Spleen (tissue), 11 donors: ENCODE measurements around the gene ADH7. TPM values are rescaled to one million over a fixed set of nuclear protein-coding genes. Genes with fewer than 3 reads are reported as not detected.

Source experiments
- DNase-seq: peaks from one replicate; pipeline ENCODE4 v3.0.0-alpha.2; 2020
- H3K27ac ChIP-seq, 8 donors: fragments of 200-600 bp; sonication (generic) in 7 of 8; 1 replicate in 4 of 8; 2 replicates in 4 of 8; pipeline versions ENCODE4 v1.5.0 to v1.8.0; 2016 to 2021; ENCODE audit warnings: inconsistent platforms in 4 of 8, mild to moderate bottlenecking in 4 of 8, moderate library complexity in 1 of 8
- H3K27me3 ChIP-seq, 7 donors: fragments of 200-600 bp; sonication (generic) in 6 of 7; replicated peaks in 1 of 7; 1 replicate in 4 of 7; 2 replicates in 3 of 7; pipeline versions ENCODE4 v1.5.0 to v1.8.0; 2016 to 2021; ENCODE audit warnings: inconsistent platforms in 3 of 7, mild to moderate bottlenecking in 1 of 7
- H3K36me3 ChIP-seq, 6 donors: fragments of 200-600 bp; sonication (generic) in 5 of 6; 1 replicate in 4 of 6; 2 replicates in 2 of 6; pipeline versions ENCODE4 v1.5.0 to v1.8.0; 2016 to 2021; ENCODE audit warnings: inconsistent platforms in 2 of 6
- H3K4me1 ChIP-seq, 6 donors: fragments of 200-600 bp; sonication (generic) in 5 of 6; 1 replicate in 3 of 6; 2 replicates in 3 of 6; pipeline versions ENCODE4 v1.5.0 to v1.8.0; 2016 to 2021; ENCODE audit warnings: inconsistent platforms in 3 of 6
- H3K4me3 ChIP-seq, 8 donors: fragments of 200-600 bp; sonication (generic) in 7 of 8; 1 replicate in 4 of 8; 2 replicates in 4 of 8; pipeline versions ENCODE4 v1.5.0 to v1.8.0; 2016 to 2021; ENCODE audit warnings: inconsistent platforms in 4 of 8, mild to moderate bottlenecking in 4 of 8, moderate library complexity in 2 of 8
- H3K9me3 ChIP-seq, 8 donors: fragments of 200-600 bp; sonication (generic) in 7 of 8; 1 replicate in 4 of 8; 2 replicates in 4 of 8; pipeline versions ENCODE4 v1.5.0 to v1.8.0; 2016 to 2021; ENCODE audit warnings: inconsistent platforms in 4 of 8
- CTCF ChIP-seq, 11 experiments: fragments of 200-600 bp in 7 of 11; fragments of 450-650 bp in 4 of 11; sonication (generic) in 4 of 11; IDR thresholded peaks in 8 of 11; conservative IDR thresholded peaks in 3 of 11; 1 replicate in 7 of 11; 2 replicates in 4 of 11; pipeline versions ENCODE4 v1.4.0 to v1.8.0; 2016 to 2021; ENCODE audit warnings: antibody characterized with exemption in 11 of 11, inconsistent platforms in 4 of 11, mild to moderate bottlenecking in 1 of 11
- POLR2A ChIP-seq, 3 donors: fragments of 450-650 bp; IDR thresholded peaks; one replicate each; pipeline ENCODE4 v1.5.1; 2017; ENCODE audit warnings: antibody characterized with exemption in 3 of 3, mild to moderate bottlenecking in 1 of 3
- POLR2AphosphoS5 ChIP-seq, 3 donors: sonication (generic); formaldehyde crosslinking; IDR thresholded peaks; one replicate each; pipeline ENCODE4 v1.5.1; 2017; ENCODE audit warnings: antibody characterized with exemption in 3 of 3
- WGBS, 5 donors: extraction: QIAGEN DNeasy Blood & Tissue Kit in 3 of 5; methylation state at CpG; one replicate each; pipeline versions ENCODE4 v1.1.5 to v1.1.7; 2013 to 2018; 5-methylcytosine and 5-hydroxymethylcytosine counted together
- intact Hi-C: fragments of 100-400 bp; cut with DNase I; formaldehyde crosslinking; loops from one replicate; pipeline ENCODE4 v1.15.0; 2023; ENCODE audit warnings: low total_unique reads
- polyA plus RNA-seq, 3 donors: library from polyadenylated mRNA; stranded (reverse); fragments of 200-250 nt; gene quantifications; one replicate each; pipeline ENCODE4 v1.2.1, GENCODE V29; 2013
- total RNA-seq, 7 donors: library from RNA; depleted of rRNA in 3 of 7; stranded (reverse); fragments of >200 nt in 3 of 7; fragmentation: NEBNext Ultra II Directional in 4 of 7; extraction: Animal tissue kit (Norgen Biotek cat#: 25700) in 4 of 7; gene quantifications; one replicate each; pipeline versions ENCODE4 v1.1.0 to v1.2.1, GENCODE V29; 2016 to 2021
- donor health status: healthy with polysubstance abuse.
- donor health status: DM: no; HTN: no; CAD: no; lungs with moderate emphysema.
- donor health status: DM: no; HTN: no; CAD: no.
- donor health status: Bipolar disorder and iron deficiency.
- donor health status: healthy.
- donor health status: DM: no; HTN: no; CAD: no.
- donor health status: DM: yes; HTN: yes; CAD: no.

The ADH7 gene
- total and polyA plus RNA-seq, 10 donors: 0.02 to 0.06 TPM; not detected in 8

- 47 to 51% (median 47%) methylated on average over 4 of the region's 4 CpGs for WGBS, 5 donors
- Histone ChIP-seq H3K4me3 (no peak overlapping the region), H3K36me3 (no peaks in the 10 kb centered on the region), H3K4me1 (peaks cover 0 to 19% (median 0%) of the 10 kb centered on the region in 6 donors), H3K27ac (peak overlapping the region in 6 of 8 donors; percentile 25 to 55 (median 40)), H3K27me3 (no peaks in the 10 kb centered on the region), H3K9me3 (no peaks in the 10 kb centered on the region)
- TF ChIP-seq POLR2AphosphoS5 (IDR thresholded peaks at IDR 0.05) (no peak), POLR2A (IDR thresholded peaks at IDR 0.05) (no peak), CTCF (IDR thresholded peaks at IDR 0.05 in 8 of 11, conservative IDR thresholded peaks at IDR 0.05 in 3 of 11) (no peak)
- no peak for DNase-seq
- intact Hi-C loops: loop anchor here (5.0 kb wide), 2 partner anchors 287 to 937 kb away; no protein-coding TSS in a partner anchor
These were observed 30.4 kb downstream of the ADH7 start for GRCh38 chr4:99404595-99405287.

GRCh38 chr4:99403380-99404184 lies 31.6 kb downstream of the ADH7 start:
- intact Hi-C loops: no loop called here
- peaks cover 0 to 19% (median 0%) of the 10 kb centered on the region in 6 donors for H3K4me1 ChIP-seq

GRCh38 chr4:99402765-99403164 lies 32.4 kb downstream of the ADH7 start:
- peaks cover 0 to 8% (median 0%) of the 10 kb centered on the region in 8 donors for H3K9me3 ChIP-seq
- no peaks in the 10 kb centered on the region for H3K36me3 ChIP-seq
- intact Hi-C loops: no loop called here
- no peak overlapping the region for H3K27ac ChIP-seq
- H3K4me3 ChIP-seq: no peak overlapping the region
- DNase-seq: no peak
- 84 to 96% (median 89%) methylated on average over 3 of the region's 3 CpGs for WGBS, 5 donors
- peaks cover 0 to 19% (median 0%) of the 10 kb centered on the region in 6 donors for H3K4me1 ChIP-seq
- TF ChIP-seq CTCF (IDR thresholded peaks at IDR 0.05 in 8 of 11, conservative IDR thresholded peaks at IDR 0.05 in 3 of 11) (no peak), POLR2A (IDR thresholded peaks at IDR 0.05) (no peak), POLR2AphosphoS5 (IDR thresholded peaks at IDR 0.05) (no peak)
- H3K27me3 ChIP-seq: no peaks in the 10 kb centered on the region

More at GRCh38 chr4:99403380-99404184, 31.6 kb downstream of the ADH7 start:
- no peak overlapping the region for H3K4me3 ChIP-seq
- no peaks in the 10 kb centered on the region for H3K36me3 ChIP-seq
- WGBS, 5 donors: 69 to 86% (median 82%) methylated on average over 5 of the region's 5 CpGs
- H3K9me3 ChIP-seq: no peaks in the 10 kb centered on the region
- peak overlapping the region in 1 of 8 donors; percentile 55 for H3K27ac ChIP-seq
- H3K27me3 ChIP-seq: no peaks in the 10 kb centered on the region
- DNase-seq: no peak
- TF ChIP-seq POLR2A (IDR thresholded peaks at IDR 0.05) (no peak), CTCF (IDR thresholded peaks at IDR 0.05 in 8 of 11, conservative IDR thresholded peaks at IDR 0.05 in 3 of 11) (no peak), POLR2AphosphoS5 (IDR thresholded peaks at IDR 0.05) (no peak)

GRCh38 chr4:99400831-99401230 lies 34.3 kb downstream of the ADH7 start:
- no peak for DNase-seq
- no peak overlapping the region for H3K27ac ChIP-seq
- no peak overlapping the region for H3K4me3 ChIP-seq
- no peaks in the 10 kb centered on the region for H3K36me3 ChIP-seq
- peaks cover 0 to 9% (median 0%) of the 10 kb centered on the region in 8 donors for H3K9me3 ChIP-seq
- intact Hi-C loops: no loop called here
- H3K4me1 ChIP-seq: peaks cover 0 to 19% (median 0%) of the 10 kb centered on the region in 6 donors
- no peaks in the 10 kb centered on the region for H3K27me3 ChIP-seq
- TF ChIP-seq CTCF (IDR thresholded peaks at IDR 0.05 in 8 of 11, conservative IDR thresholded peaks at IDR 0.05 in 3 of 11) (no peak), POLR2A (IDR thresholded peaks at IDR 0.05) (no peak), POLR2AphosphoS5 (IDR thresholded peaks at IDR 0.05) (no peak)
